ENCODE results near the gene ITFG1. TPM values are rescaled to one million over a fixed set of nuclear protein-coding genes. Genes with fewer than 3 reads are reported as not detected.
"Not testable (repeated sequence)": the region's sequence is repeated elsewhere in the genome, so short reads cannot be mapped to it uniquely, and the experiment has no call there.

Gene ITFG1
- total RNA-seq, 1 donor: 32.5 TPM

- Histone ChIP-seq H3K4me3 (ENCODE audit: low read length) (no peak overlapping the region), H3K27me3 (ENCODE audit: insufficient read depth, low read length) (no peaks in the 10 kb centered on the region), H3K9me3 (ENCODE audit: low read depth, low read length) (no peaks in the 10 kb centered on the region), H3K4me1 (ENCODE audit: insufficient read depth, low read length) (no peaks in the 10 kb centered on the region)
These were observed 21.0 kb upstream of the ITFG1 start for GRCh38 chr16:47481698-47482374.

DNA sequence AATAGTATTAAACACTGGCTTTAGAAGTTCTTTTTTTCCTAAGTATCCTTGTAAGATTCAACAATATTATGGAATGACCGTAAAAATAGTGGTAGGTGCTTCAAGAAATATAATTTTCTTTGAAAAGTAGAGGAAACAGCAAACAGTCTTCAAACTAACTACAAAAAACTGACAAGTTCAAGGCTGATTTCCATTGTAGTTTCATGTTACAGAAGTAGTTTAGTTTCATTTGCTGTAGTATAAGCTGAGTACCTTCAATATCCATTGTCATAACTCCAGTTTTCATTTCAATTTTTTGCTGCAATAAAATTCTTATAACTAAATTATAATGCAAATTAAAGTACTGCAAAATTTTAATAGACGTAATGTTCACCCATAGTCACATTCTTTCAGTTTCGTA lies 19.5 kb upstream of the ITFG1 start:
- Histone ChIP-seq H3K27me3 (ENCODE audit: insufficient read depth, low read length) (no peaks in the 10 kb centered on the region), H3K9me3 (ENCODE audit: low read depth, low read length) (no peaks in the 10 kb centered on the region), H3K4me3 (ENCODE audit: low read length) (no peak overlapping the region), H3K4me1 (ENCODE audit: insufficient read depth, low read length) (no peaks in the 10 kb centered on the region)

GRCh38 chr16:47477679-47478078 lies 16.8 kb upstream of the ITFG1 start:
- H3K4me1 ChIP-seq (ENCODE audit: insufficient read depth, low read length): no peaks in the 10 kb centered on the region
- no peaks in the 10 kb centered on the region for H3K27me3 ChIP-seq (ENCODE audit: insufficient read depth, low read length)

DNA sequence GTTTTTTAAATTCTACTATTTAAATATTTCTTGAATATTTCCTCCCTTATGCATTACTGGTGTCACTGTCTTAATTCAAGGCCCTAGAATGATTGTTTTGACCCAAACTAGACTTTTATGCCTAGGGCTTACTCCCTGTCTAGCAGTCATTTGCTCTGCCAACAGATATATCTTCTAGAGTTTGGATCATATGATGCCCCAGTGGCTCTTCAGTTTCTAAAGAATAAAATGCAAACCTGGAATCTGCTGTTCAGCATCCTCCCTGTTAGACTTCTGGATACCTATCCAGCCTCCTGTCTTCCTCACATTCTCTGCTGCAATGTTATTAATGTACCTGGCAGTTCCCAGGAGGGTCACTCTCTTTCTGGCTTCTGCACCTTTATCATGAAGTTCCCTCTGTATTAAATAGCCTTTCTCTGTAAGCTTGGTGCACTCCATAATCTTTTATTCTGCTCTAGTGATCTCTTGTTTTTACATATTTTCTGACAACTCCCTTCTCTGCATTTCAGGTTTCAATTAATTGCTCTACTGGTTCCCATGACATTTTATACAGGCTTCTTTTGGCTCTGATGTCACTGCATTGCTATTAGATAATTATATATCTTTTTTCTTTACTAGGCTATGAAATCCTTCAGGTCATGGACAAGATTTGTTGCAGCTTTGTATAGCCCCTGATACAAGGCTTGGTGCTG lies 15.9 kb upstream of the ITFG1 start:
- H3K4me1 ChIP-seq (ENCODE audit: insufficient read depth, low read length): no peaks in the 10 kb centered on the region

More at GRCh38 chr16:47477679-47478078, 16.8 kb upstream of the ITFG1 start:
- Histone ChIP-seq H3K4me3 (ENCODE audit: low read length) (no peak overlapping the region), H3K9me3 (ENCODE audit: low read depth, low read length) (no peaks in the 10 kb centered on the region)

DNA sequence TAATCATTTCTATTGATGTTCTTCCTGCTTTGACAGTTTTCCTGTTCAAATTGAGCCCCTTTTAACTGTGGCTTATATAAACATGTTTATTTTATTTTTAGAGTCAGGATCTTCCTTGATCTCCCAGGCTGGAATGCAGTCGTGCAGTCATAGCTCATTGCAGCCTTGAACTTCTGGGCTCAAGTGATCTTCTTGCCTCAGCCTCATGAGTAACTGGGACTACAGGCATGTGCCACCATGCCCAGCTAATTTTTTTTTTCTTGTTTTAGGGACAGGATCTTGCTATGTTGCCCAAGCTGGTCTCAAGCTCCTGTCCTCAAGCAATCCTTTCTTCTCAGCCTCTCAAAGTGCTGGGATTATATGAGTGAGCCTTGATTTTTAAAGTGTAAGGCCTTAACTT lies 14.9 kb upstream of the ITFG1 start:
- no peak overlapping the region for H3K4me3 ChIP-seq (ENCODE audit: low read length)
- H3K27me3 ChIP-seq (ENCODE audit: insufficient read depth, low read length): no peaks in the 10 kb centered on the region
- H3K9me3 ChIP-seq (ENCODE audit: low read depth, low read length): no peaks in the 10 kb centered on the region
- H3K4me1 ChIP-seq (ENCODE audit: insufficient read depth, low read length): no peaks in the 10 kb centered on the region

More for the DNA sequence above, 15.9 kb upstream of the ITFG1 start:
- Histone ChIP-seq H3K4me3 (ENCODE audit: low read length) (no peak overlapping the region), H3K27me3 (ENCODE audit: insufficient read depth, low read length) (no peaks in the 10 kb centered on the region), H3K9me3 (ENCODE audit: low read depth, low read length) (no peaks in the 10 kb centered on the region)

- Histone ChIP-seq H3K27me3 (ENCODE audit: insufficient read depth, low read length) (no peaks in the 10 kb centered on the region), H3K9me3 (ENCODE audit: low read depth, low read length) (no peaks in the 10 kb centered on the region), H3K4me3 (ENCODE audit: low read length) (no peak overlapping the region), H3K4me1 (ENCODE audit: insufficient read depth, low read length) (no peaks in the 10 kb centered on the region)
These were observed 12.9 kb upstream of the ITFG1 start for GRCh38 chr16:47473792-47474191.

DNA sequence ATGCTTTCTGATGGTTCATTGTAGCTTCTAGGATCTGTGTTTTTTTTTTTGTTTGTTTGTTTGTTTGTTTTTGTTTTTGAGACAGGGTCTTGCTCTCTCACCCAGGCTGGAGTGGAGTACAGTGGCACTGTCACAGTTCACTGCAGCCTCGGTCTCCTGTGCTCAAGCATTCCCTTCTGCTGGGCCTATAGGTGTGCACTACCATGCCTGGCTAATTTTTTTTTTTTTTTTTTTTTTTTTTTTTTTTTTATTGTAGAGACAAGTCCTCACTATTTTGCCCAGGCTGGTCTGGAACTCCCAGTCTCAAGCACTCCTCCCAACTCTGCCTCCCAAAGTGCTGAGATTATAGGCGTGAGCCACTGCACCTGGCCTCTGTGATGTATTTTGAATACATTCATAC lies 12.1 kb upstream of the ITFG1 start:
- H3K4me1 ChIP-seq (ENCODE audit: insufficient read depth, low read length); H3K4me3 ChIP-seq (ENCODE audit: low read length); H3K9me3 ChIP-seq (ENCODE audit: low read depth, low read length); H3K27me3 ChIP-seq (ENCODE audit: insufficient read depth, low read length): not testable (repeated sequence)

GRCh38 chr16:47470810-47471209 lies 9.9 kb upstream of the ITFG1 start:
- H3K9me3 ChIP-seq (ENCODE audit: low read depth, low read length): no peaks in the 10 kb centered on the region
- H3K4me1 ChIP-seq (ENCODE audit: insufficient read depth, low read length): no peaks in the 10 kb centered on the region
- no peaks in the 10 kb centered on the region for H3K27me3 ChIP-seq (ENCODE audit: insufficient read depth, low read length)
- H3K4me3 ChIP-seq (ENCODE audit: low read length): no peak overlapping the region

GRCh38 chr16:47470211-47470610 lies 9.3 kb upstream of the ITFG1 start:
- Histone ChIP-seq H3K27me3 (ENCODE audit: insufficient read depth, low read length) (no peaks in the 10 kb centered on the region), H3K9me3 (ENCODE audit: low read depth, low read length) (no peaks in the 10 kb centered on the region), H3K4me3 (ENCODE audit: low read length) (no peak overlapping the region), H3K4me1 (ENCODE audit: insufficient read depth, low read length) (no peaks in the 10 kb centered on the region)

- no peak overlapping the region for H3K4me3 ChIP-seq (ENCODE audit: low read length)
- peaks cover 5% of the 10 kb centered on the region for H3K4me1 ChIP-seq (ENCODE audit: insufficient read depth, low read length)
- no peaks in the 10 kb centered on the region for H3K9me3 ChIP-seq (ENCODE audit: low read depth, low read length)
- H3K27me3 ChIP-seq (ENCODE audit: insufficient read depth, low read length): no peaks in the 10 kb centered on the region
These were observed 8.4 kb upstream of the ITFG1 start for GRCh38 chr16:47469227-47469626.

GRCh38 chr16:47468070-47468689 lies 7.3 kb upstream of the ITFG1 start:
- not testable (repeated sequence) for H3K27me3 ChIP-seq (ENCODE audit: insufficient read depth, low read length); H3K4me1 ChIP-seq (ENCODE audit: insufficient read depth, low read length); H3K9me3 ChIP-seq (ENCODE audit: low read depth, low read length); H3K4me3 ChIP-seq (ENCODE audit: low read length)

DNA sequence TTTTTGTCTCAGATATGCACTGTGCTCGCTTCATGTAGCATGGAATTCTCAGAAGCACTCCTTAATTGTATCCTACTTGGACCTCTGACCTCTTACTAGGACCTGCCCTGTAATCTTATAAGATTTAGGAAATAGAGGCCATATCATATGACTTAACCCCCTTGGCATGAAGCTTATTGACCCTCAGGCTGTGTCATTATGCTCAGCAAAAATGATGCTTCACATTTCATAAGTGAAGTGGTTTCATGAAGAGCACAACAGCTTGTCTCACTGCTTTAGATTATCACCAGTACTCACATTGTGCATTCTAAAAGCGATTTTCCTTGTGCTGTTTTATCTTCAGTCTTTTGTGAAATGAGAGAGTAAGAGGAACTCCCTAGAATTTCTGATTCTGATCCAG lies 6.6 kb upstream of the ITFG1 start:
- no peak overlapping the region for H3K4me3 ChIP-seq (ENCODE audit: low read length)

DNA sequence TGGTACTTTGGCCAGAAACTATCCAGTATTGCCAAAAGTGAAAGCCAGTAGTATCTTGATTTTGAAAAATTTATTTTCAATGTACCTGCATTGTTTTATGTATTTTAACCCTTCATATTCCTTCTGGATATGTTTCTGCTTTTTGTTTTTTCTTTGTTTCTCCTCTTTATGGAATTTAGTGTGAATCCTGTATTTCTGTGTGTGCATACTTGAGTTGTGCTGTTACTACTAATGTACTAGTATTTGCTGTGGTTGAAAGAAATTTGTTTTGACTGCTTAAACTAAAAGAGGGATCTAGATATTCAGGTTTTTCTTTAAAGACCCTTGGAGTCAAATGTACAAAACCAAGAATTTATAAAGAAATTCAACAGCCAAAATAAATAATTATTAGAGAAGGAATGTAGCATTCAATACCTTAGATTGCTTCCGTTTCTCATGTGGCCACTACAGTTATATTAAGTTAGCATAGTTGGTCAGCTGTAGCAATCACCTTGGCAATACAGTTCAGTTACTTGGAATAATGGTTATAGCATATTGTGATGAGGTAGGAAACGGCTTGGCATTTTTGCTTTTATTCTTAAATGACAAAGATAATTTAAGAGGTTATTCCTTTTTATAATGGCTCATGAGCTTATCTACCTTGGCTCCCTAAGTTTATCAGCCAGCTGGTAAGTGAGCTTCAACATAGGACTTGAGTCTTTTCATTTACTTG lies 5.2 kb upstream of the ITFG1 start:
- Histone ChIP-seq H3K4me3 (ENCODE audit: low read length) (no peak overlapping the region), H3K27me3 (ENCODE audit: insufficient read depth, low read length) (no peaks in the 10 kb centered on the region), H3K4me1 (ENCODE audit: insufficient read depth, low read length) (peaks cover 18% of the 10 kb centered on the region), H3K9me3 (ENCODE audit: low read depth, low read length) (no peaks in the 10 kb centered on the region)

More for the DNA sequence above, 6.6 kb upstream of the ITFG1 start:
- H3K9me3 ChIP-seq (ENCODE audit: low read depth, low read length): no peaks in the 10 kb centered on the region
- H3K27me3 ChIP-seq (ENCODE audit: insufficient read depth, low read length): no peaks in the 10 kb centered on the region
- H3K4me1 ChIP-seq (ENCODE audit: insufficient read depth, low read length): peaks cover 9% of the 10 kb centered on the region

- Histone ChIP-seq H3K27me3 (ENCODE audit: insufficient read depth, low read length) (no peaks in the 10 kb centered on the region), H3K9me3 (ENCODE audit: low read depth, low read length) (no peaks in the 10 kb centered on the region), H3K4me3 (ENCODE audit: low read length) (no peak overlapping the region), H3K4me1 (ENCODE audit: insufficient read depth, low read length) (peaks cover 32% of the 10 kb centered on the region)
These were observed 3.1 kb upstream of the ITFG1 start for GRCh38 chr16:47463771-47464624.
